Urinary bladder (tissue), 4 donors: Measurements from ENCODE around the gene CENPC. TPM values are rescaled to one million over a fixed set of nuclear protein-coding genes. Genes with fewer than 3 reads are reported as not detected.
"Not testable (repeated sequence)": the region's sequence is repeated elsewhere in the genome, so short reads cannot be mapped to it uniquely, and the experiment has no call there.

ENCODE experiments used
- DNase-seq: peaks from one replicate; pipeline ENCODE4 v3.0.0-alpha.2; 2015; ENCODE audit errors: extremely low spot score
- H3K27ac ChIP-seq: one replicate; pipeline ENCODE4 v1.5.1; 2013; ENCODE audit warnings: low read depth, mild to moderate bottlenecking, moderate library complexity
- H3K36me3 ChIP-seq: one replicate; pipeline ENCODE4 v1.6.1; 2013; ENCODE audit warnings: mild to moderate bottlenecking, moderate library complexity; ENCODE audit not compliant: insufficient read depth
- H3K4me1 ChIP-seq: one replicate; pipeline ENCODE4 v1.6.1; 2013; ENCODE audit warnings: mild to moderate bottlenecking, moderate library complexity; ENCODE audit not compliant: insufficient read depth
- H3K4me3 ChIP-seq: one replicate; pipeline ENCODE4 v1.5.1; 2013; ENCODE audit warnings: low read depth, low read length
- WGBS: extraction: QIAGEN DNeasy Blood & Tissue Kit; methylation state at CpG from one replicate; pipeline ENCODE4 v1.1.7; 2013; 5-methylcytosine and 5-hydroxymethylcytosine counted together
- polyA plus RNA-seq: library from polyadenylated mRNA; stranded (reverse); fragments of 200-250 nt; gene quantifications from one replicate; pipeline ENCODE4 v1.2.3, GENCODE V29; 2013
- total RNA-seq: library from RNA; depleted of rRNA; stranded (reverse); fragments of >200 nt; gene quantifications from one replicate; pipeline ENCODE4 v1.2.3, GENCODE V29; 2014
- donor health status: healthy with polysubstance abuse.
- donor health status: healthy.

The CENPC gene
- total and polyA plus RNA-seq, 2 donors, result 8.6 to 75.1 TPM

DNA sequence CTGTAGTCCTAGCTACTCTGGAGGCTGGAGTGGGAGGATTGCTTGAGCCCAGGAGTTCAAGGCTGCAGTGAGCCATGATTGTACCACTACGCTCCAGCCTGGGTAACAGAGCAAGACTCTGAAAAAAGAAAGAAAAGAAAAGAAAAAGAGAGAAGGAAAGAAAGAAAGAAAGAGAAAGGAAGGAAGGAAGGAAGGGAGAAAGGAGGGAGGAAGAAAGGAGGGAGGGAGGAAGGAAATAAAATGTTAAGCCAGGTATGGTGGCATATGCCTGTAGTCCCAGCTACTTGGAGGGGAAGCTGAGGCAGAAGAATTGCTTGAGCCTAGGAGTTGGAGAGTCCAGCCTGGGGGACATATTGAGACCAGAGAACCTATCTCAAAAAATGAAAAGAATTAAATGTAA lies 25.2 kb upstream of the CENPC start:
- no peaks in the 10 kb centered on the region for H3K4me1 ChIP-seq
- no peak overlapping the region for H3K27ac ChIP-seq
- no peak for DNase-seq
- 94% methylated on average over 1 of the region's 1 CpG for WGBS
- no peaks in the 10 kb centered on the region for H3K36me3 ChIP-seq
- H3K4me3 ChIP-seq, result no peak overlapping the region

DNA sequence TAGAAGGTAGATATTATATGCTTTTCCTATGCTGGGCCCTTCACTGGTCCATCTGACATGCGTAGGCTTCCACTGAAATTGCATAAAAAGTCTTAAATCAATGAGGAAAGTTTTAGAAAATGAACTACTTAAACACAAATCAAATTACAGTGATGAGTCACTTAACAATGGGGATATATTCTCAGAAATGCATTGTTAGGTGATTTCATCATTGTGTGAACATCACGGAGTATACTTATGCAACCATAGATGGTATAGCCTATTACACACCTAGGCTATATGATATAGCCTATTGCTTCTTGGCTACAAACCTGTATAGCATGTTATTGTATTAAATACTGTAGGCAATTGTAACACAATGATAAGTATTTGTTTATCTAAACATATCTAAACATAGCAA lies 23.5 kb upstream of the CENPC start:
- Histone ChIP-seq H3K4me3 (no peak overlapping the region), H3K36me3 (no peaks in the 10 kb centered on the region), H3K4me1 (no peaks in the 10 kb centered on the region), H3K27ac (no peak overlapping the region)
- DNase-seq, result no peak
- WGBS, result 94% methylated on average over 2 of the region's 2 CpGs

DNA sequence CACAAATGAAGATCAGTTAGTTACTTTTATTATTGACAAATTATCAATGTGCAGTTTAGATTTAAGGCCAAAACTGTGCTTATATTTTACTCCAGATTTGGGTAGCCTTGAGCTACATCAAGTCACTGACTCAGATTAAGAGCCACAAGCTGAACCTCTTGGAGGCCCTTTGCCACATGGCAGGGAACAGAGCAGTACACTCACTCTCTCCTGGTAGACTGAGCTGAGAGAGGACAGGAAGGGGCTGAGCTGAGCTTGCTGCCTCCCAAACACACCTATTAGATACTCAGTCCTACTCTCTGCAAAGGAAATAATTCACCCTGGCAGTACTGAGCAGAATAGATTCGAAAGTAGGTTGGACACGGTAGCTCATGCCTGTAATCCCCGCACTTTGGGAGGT lies 21.0 kb upstream of the CENPC start:
- 87% methylated on average over 3 of the region's 3 CpGs for WGBS
- Histone ChIP-seq H3K27ac (no peak overlapping the region), H3K4me3 (no peak overlapping the region), H3K36me3 (no peaks in the 10 kb centered on the region), H3K4me1 (no peaks in the 10 kb centered on the region)
- no peak for DNase-seq

DNA sequence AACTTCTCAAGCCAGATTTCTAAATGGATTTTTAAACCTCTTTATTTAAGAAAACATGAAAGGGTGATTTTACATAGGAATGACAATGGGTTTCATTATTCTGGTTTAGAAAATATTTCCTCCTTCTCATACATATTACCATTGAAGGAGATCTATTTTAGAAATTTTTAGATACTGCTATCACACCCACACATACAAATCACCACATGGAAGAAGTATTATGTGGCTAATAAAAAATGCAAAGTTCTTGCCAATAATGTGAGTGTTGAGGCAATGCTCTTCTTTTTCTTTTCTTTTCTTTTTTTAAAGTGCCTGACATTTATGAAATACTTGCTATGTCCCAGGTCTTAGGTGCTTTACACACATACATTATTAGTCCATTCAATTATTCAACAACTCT lies 20.0 kb upstream of the CENPC start:
- no peaks in the 10 kb centered on the region for H3K4me1 ChIP-seq
- H3K4me3 ChIP-seq, result no peak overlapping the region
- no peak overlapping the region for H3K27ac ChIP-seq
- no peaks in the 10 kb centered on the region for H3K36me3 ChIP-seq
- no peak for DNase-seq

DNA sequence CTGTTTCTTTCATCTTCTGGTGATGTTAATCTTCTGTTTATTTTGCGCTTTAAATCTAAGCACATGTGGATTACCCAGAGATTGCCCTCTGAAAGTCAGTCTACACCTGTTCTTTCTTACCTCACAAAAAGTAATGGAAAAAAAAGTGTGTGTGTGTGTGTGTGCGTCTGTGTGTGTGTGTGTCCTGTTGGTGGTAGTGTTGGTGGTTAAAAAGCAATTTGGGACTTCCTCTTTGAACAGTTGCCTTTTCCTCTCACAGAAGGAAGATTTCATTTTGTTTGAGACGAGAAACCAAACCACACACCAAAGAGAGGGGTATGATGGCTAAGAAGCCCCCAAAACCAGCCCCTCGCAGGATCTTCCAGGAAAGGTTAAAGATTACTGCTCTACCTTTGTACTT lies 13.2 kb upstream of the CENPC start, which contains the start of gene STAP1:
Gene STAP1, plus strand, starts transcription at position 235 of the 400 bp plus-strand sequence. Its CDS starts 83 bp downstream, at position 318.
- H3K4me3 ChIP-seq, result no peak within 1 kb of the TSS
- H3K4me1 ChIP-seq, result no peaks in the 10 kb centered on the region
- no peaks in the 10 kb centered on the region for H3K36me3 ChIP-seq
- no peak within 1 kb of the TSS for H3K27ac ChIP-seq
- DNase-seq, result no peak
- WGBS, result 75% methylated on average over 4 of the region's 4 CpGs

DNA sequence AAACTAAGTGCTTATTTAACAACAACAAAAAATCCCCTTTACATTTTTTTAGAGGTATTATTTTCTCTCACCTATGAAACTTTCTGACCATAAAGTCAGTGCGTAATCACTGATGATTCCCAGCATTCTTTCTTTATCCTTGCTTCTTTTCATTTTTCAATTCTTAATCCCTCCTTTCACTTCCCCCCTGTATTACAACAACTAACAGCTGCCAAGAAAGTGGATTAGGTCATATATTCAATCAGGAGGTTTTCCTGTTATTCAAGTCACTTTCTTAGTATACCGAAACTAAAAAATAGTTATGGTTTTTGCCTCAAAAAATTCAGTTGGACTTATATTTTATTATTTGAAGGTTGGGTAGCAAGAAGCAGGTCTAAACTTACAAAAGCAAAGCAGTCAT lies 11.1 kb upstream of the CENPC start:
- Histone ChIP-seq H3K36me3 (no peaks in the 10 kb centered on the region), H3K4me3 (no peak overlapping the region), H3K27ac (no peak overlapping the region), H3K4me1 (no peaks in the 10 kb centered on the region)
- 23% methylated on average over 2 of the region's 2 CpGs for WGBS
- DNase-seq, result no peak

DNA sequence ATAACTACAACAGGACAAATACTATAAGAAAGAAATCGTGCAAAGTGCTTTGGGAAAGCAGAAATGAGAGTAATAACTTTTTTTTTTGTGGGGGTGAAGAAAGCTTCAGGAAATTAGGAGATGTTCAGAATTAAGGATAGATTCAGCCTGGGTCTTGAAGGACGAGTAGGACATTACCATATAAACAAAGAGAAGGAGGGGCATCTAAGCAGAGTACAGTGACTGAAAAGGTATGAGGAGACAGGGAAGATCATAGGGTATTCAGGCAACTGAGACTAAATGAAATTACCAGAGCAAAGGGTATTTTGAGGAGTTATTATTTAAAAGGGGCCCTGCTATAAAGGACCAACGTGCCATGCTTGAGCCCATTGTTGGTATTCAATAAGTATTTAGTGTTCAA lies 10.1 kb upstream of the CENPC start:
- DNase-seq, result no peak
- Histone ChIP-seq H3K36me3 (no peaks in the 10 kb centered on the region), H3K4me3 (no peak overlapping the region), H3K4me1 (no peaks in the 10 kb centered on the region), H3K27ac (no peak overlapping the region)
- 70% methylated on average over 3 of the region's 3 CpGs for WGBS

DNA sequence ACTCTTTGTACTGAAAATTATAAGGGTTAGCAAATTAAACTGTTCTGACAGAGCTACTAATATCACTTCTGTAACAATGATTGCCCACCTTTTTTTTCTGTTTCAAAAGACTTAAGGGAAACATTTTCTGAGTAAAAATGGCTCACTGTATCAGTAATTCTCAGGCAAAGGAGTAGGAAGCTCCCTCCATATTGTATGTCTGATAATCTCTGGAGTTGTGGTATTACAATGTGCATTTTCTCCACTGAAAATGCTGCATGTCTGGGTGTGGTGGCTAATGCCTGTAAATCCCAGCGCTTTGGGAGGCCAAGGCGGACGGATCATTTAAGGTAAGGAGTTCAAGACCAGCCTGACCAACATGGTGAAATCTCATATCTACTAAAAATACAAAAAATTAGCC lies 8.8 kb upstream of the CENPC start:
- no peak overlapping the region for H3K27ac ChIP-seq
- H3K4me3 ChIP-seq, result no peak overlapping the region
- H3K36me3 ChIP-seq, result no peaks in the 10 kb centered on the region
- H3K4me1 ChIP-seq, result no peaks in the 10 kb centered on the region
- WGBS, result 75% methylated on average over 3 of the region's 3 CpGs
- no peak for DNase-seq

DNA sequence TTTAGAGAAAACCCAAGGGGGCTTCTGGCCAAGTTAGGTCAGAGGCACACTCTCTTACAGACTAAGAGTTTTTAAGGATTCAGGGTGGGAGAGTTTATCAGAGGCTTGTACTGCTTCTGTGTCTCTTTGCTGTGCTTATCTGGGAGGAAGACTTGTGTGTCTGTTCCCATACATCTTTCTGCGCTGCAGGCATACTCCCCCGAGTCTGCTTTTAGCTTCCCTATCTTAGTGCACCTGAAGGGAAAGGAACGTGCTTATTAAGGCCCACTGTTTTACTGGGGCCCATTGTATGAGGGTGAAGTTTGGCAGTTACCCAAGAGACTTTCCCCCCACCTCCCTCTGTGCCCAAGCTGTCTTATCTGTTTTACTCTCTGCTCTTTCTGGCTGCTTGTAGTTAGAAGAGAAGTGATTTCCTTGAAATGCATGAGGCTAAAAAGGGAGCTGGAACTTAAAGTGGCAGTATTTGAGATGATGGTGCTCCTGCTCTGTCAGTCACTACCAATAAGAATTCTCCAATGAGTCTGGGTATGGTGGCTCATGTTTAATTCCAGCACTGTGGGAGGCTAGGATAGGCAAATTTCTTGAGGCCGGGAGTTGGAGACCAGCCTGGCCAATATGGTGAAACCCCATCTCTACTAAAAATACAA lies 7.0 kb upstream of the CENPC start:
- WGBS, result 61% methylated on average over 4 of the region's 4 CpGs
- not testable (repeated sequence) for H3K27ac ChIP-seq, H3K4me1 ChIP-seq, DNase-seq, H3K4me3 ChIP-seq, H3K36me3 ChIP-seq

DNA sequence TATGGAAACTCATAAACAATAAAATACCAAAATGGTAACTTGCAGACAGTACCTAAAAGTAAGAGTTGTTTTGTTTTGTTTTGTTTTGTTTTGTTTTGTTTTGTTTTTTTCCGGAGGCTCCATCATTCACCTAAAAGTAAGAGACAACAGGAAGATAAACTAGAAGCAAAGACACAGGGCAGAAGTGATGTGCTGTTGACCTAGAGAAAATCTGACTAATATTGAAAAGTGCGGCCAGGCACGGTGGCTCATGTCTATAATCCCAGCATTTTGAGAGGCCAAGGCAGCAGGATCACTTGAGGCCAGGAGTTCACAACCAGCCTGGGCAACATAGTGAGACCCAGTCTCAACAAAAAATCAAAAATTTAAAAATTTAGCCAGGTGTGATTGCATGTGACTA lies 5.6 kb upstream of the CENPC start:
- WGBS, result 93% methylated on average over 3 of the region's 3 CpGs
- Histone ChIP-seq H3K36me3 (no peaks in the 10 kb centered on the region), H3K4me3 (no peak overlapping the region), H3K4me1 (no peaks in the 10 kb centered on the region), H3K27ac (no peak overlapping the region)
- DNase-seq, result no peak

DNA sequence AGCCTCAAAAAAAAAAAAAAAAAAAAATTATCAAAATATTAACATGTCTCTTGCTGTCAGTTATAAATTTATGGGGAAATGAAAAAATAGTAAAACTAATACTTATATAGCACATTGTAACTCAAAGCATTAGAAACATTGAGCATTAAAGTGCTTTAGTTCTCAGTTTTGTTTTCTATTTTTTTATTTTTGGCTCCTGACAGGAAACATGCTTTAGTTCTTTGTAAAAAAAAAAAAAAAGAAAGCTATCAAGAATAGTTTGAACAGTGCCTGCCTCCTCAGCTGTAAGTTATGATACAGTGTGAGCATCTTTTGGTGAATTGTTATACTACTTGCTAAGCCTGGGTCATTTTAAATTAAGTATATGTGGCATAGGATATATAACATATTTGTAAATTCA lies 5.1 kb upstream of the CENPC start:
- H3K36me3 ChIP-seq, result no peaks in the 10 kb centered on the region
- no peak for DNase-seq
- no peaks in the 10 kb centered on the region for H3K4me1 ChIP-seq
- H3K27ac ChIP-seq, result no peak overlapping the region
- H3K4me3 ChIP-seq, result no peak overlapping the region

DNA sequence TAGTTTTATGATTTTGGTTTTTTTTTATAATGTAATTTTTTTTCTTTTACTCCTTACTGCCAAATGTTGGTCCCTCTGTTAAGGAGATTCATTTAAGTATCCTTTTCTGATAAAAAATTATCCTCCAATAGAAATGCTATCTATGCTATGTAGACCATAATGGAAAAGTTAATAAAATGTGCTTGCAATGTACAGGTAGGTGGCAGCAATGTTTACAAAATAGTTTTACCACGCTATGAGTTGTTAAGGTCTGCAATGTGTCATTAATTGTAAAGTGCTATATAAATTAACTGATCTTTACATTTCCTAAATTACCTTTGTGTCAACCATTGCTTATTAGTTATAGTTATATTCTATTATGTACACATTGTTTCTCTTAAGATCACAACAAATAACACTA lies 3.8 kb upstream of the CENPC start:
- Histone ChIP-seq H3K4me1 (no peaks in the 10 kb centered on the region), H3K27ac (no peak overlapping the region), H3K4me3 (no peak overlapping the region), H3K36me3 (no peaks in the 10 kb centered on the region)
- WGBS, result 22% methylated on average over 1 of the region's 1 CpG
- no peak for DNase-seq

DNA sequence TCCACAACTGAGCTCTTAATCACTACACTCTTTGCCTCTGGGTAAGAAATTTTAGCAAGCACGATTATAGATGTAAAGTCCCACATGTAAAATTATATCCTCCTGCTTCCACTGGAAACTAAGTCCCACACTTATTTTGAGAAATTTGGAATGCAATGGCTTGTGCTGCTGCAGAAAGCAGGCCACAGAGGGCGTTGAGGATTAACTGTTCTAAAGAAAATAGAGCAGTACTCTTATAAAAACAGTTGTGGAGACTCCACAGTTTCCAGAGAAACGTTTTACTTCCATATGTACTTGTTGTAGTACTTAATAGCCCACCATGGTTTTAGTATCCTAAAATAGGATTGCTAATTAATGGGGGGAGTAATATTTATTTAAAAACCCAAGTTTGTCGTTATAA lies 1.7 kb upstream of the CENPC start:
- 47% methylated on average over 4 of the region's 4 CpGs for WGBS
- H3K4me1 ChIP-seq, result no peaks in the 10 kb centered on the region
- H3K36me3 ChIP-seq, result no peaks in the 10 kb centered on the region
- H3K27ac ChIP-seq, result no peak overlapping the region
- DNase-seq, result no peak
- H3K4me3 ChIP-seq, result no peak overlapping the region

DNA sequence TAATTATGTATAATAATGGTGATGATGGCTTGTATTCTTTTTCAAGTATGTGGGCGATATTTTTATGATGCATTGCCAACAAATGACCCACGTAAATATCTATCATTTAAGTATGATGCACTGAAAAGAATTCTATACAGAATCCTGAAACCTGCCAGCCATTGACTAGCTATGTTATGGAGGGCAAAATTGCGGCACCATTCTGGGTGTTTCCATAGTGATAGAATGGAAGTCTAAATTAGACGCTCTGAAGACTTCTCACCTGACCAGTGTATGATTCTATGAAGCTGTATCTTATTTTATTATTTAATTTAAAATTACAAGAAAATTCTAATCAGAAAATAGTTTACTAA lies 677 bp upstream of the CENPC start:
- Histone ChIP-seq H3K4me1 (no peaks in the 10 kb centered on the region), H3K27ac (no peak overlapping the region), H3K4me3 (peak overlapping the region; percentile 86), H3K36me3 (no peaks in the 10 kb centered on the region)
- no peak for DNase-seq
- WGBS, result 36% methylated on average over 4 of the region's 4 CpGs

DNA sequence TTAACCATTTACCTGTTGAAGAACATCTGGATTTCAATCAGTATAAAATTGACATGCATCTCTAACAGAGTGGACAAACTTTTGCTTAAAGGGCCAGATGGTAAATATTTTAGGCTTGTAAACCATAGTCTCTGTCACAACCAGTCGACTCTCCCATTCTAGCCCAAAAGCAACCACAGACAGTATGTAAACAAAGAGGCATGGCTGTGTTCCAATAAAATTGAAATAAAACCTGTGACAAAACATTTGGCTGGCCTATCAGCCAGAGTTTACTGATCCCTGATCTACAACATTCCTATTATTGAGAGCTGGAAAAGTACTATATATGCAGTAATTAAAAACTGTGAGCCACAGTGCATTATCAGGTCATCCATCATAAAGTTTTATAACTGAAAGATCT lies 3.2 kb downstream of the CENPC start:
- DNase-seq, result no peak
- 25% methylated on average over 1 of the region's 1 CpG for WGBS
- Histone ChIP-seq H3K27ac (no peak overlapping the region), H3K36me3 (peaks cover 6% of the 10 kb centered on the region), H3K4me3 (no peak overlapping the region), H3K4me1 (no peaks in the 10 kb centered on the region)
